Breast epithelium (tissue), 4 donors: Measurements from ENCODE around the gene COL4A4. TPM values are rescaled to one million over a fixed set of nuclear protein-coding genes. Genes with fewer than 3 reads are reported as not detected.

Experiments used
- DNase-seq, 2 donors: peaks; one replicate each; pipeline ENCODE4 v3.0.0-alpha.2; 2019; ENCODE audit warnings: low spot score in 2 of 2
- H3K27ac ChIP-seq, 2 donors: fragments of 200-600 bp; sonication (generic) in 1 of 2; one replicate each; pipeline ENCODE4 v1.5.1; 2016 to 2019; ENCODE audit warnings: mild to moderate bottlenecking in 1 of 2
- H3K27me3 ChIP-seq, 2 donors: fragments of 200-600 bp; sonication (generic) in 1 of 2; one replicate each; pipeline versions ENCODE4 v1.5.1 to v1.6.0; 2017 to 2019; ENCODE audit warnings: control low read depth in 1 of 2, mild to moderate bottlenecking in 1 of 2
- H3K36me3 ChIP-seq: fragments of 200-600 bp; one replicate; pipeline ENCODE4 v1.5.1; 2019
- H3K4me1 ChIP-seq, 2 donors: fragments of 200-600 bp; sonication (generic); one replicate each; pipeline ENCODE4 v1.5.1; 2016 to 2019; ENCODE audit warnings: control low read depth in 1 of 2
- H3K4me3 ChIP-seq, 3 donors: fragments of 200-600 bp; sonication (generic); 1 replicate in 2 of 3; 2 replicates in 1 of 3; pipeline ENCODE4 v1.5.1; 2016 to 2019; ENCODE audit warnings: mild to moderate bottlenecking in 3 of 3, moderate library complexity in 2 of 3
- H3K9me3 ChIP-seq, 2 donors: fragments of 200-600 bp; sonication (generic) in 1 of 2; one replicate each; pipeline ENCODE4 v1.5.1; 2016 to 2019; ENCODE audit warnings: control low read depth in 1 of 2
- CTCF ChIP-seq, 3 donors: fragments of 450-650 bp; IDR thresholded peaks; one replicate each; pipeline ENCODE4 v1.5.1; 2016 to 2017; ENCODE audit warnings: antibody characterized with exemption in 3 of 3, mild to moderate bottlenecking in 3 of 3, moderate library complexity in 3 of 3
- POLR2A ChIP-seq: fragments of 450-650 bp; IDR thresholded peaks from one replicate; pipeline ENCODE4 v1.6.1; 2016; ENCODE audit warnings: antibody characterized with exemption, mild to moderate bottlenecking, moderate library complexity
- POLR2AphosphoS5 ChIP-seq, 3 donors: sonication (generic); formaldehyde crosslinking; IDR thresholded peaks; one replicate each; pipeline ENCODE4 v1.6.1; 2017; ENCODE audit warnings: antibody characterized with exemption in 3 of 3
- intact Hi-C: fragments of 100-400 bp; cut with DNase I; formaldehyde crosslinking; loops from one replicate; pipeline ENCODE4 v1.15.1; 2023; ENCODE audit warnings: low total_unique reads
- total RNA-seq, 3 donors: library from RNA; depleted of rRNA; stranded (reverse); fragments of >200 nt; gene quantifications; one replicate each; pipeline ENCODE4 v1.1.0, GENCODE V29; 2016

Gene COL4A4
- total RNA-seq, 3 donors from 2014 or later, result 1.2 to 3.8 (median 1.6) TPM

- TF ChIP-seq POLR2A, result no peak
- TF ChIP-seq POLR2AphosphoS5 (IDR thresholded peaks at IDR 0.05), result no peak
- TF ChIP-seq CTCF (IDR thresholded peaks at IDR 0.05), result no peak
- Histone ChIP-seq H3K36me3 (no peaks in the 10 kb centered on the region), H3K9me3 (no peaks in the 10 kb centered on the region), H3K4me1 (no peaks in the 10 kb centered on the region), H3K27ac (no peak overlapping the region), H3K4me3 (no peak overlapping the region), H3K27me3 (no peaks in the 10 kb centered on the region)
- no peak for DNase-seq
- intact Hi-C loops, result no loop called here
Observed at GRCh38 chr2:226965376-226965775, 198.6 kb downstream of the COL4A4 start.

GRCh38 chr2:226963528-226963927, 200.5 kb downstream of the COL4A4 start:
- TF ChIP-seq POLR2AphosphoS5 (IDR thresholded peaks at IDR 0.05), result no peak
- no peak for TF ChIP-seq POLR2A
- TF ChIP-seq CTCF (IDR thresholded peaks at IDR 0.05), result no peak
- intact Hi-C loops, result no loop called here
- Histone ChIP-seq H3K36me3 (no peaks in the 10 kb centered on the region), H3K9me3 (no peaks in the 10 kb centered on the region), H3K27ac (no peak overlapping the region), H3K27me3 (no peaks in the 10 kb centered on the region), H3K4me1 (no peaks in the 10 kb centered on the region), H3K4me3 (no peak overlapping the region)
- no peak for DNase-seq

GRCh38 chr2:226962176-226962773, 201.7 kb downstream of the COL4A4 start:
- Histone ChIP-seq H3K27ac (no peak overlapping the region), H3K27me3 (no peaks in the 10 kb centered on the region), H3K4me1 (no peaks in the 10 kb centered on the region), H3K36me3 (no peaks in the 10 kb centered on the region), H3K9me3 (no peaks in the 10 kb centered on the region), H3K4me3 (no peak overlapping the region)
- DNase-seq, result no peak
- intact Hi-C loops, result no loop called here
- no peak for TF ChIP-seq POLR2A
- no peak for TF ChIP-seq CTCF (IDR thresholded peaks at IDR 0.05)
- TF ChIP-seq POLR2AphosphoS5 (IDR thresholded peaks at IDR 0.05), result no peak

GRCh38 chr2:226959418-226959817, 204.6 kb downstream of the COL4A4 start:
- TF ChIP-seq POLR2A (no peak), POLR2AphosphoS5 (IDR thresholded peaks at IDR 0.05) (no peak), CTCF (IDR thresholded peaks at IDR 0.05) (no peak)
- no peaks in the 10 kb centered on the region for H3K4me1 ChIP-seq
- no peak overlapping the region for H3K27ac ChIP-seq
- intact Hi-C loops, result no loop called here
- no peak for DNase-seq
- H3K36me3 ChIP-seq, result no peaks in the 10 kb centered on the region
- no peaks in the 10 kb centered on the region for H3K9me3 ChIP-seq
- H3K4me3 ChIP-seq, result no peak overlapping the region
- no peaks in the 10 kb centered on the region for H3K27me3 ChIP-seq

- Histone ChIP-seq H3K9me3 (no peaks in the 10 kb centered on the region), H3K4me1 (no peaks in the 10 kb centered on the region), H3K4me3 (no peak overlapping the region), H3K27ac (no peak overlapping the region), H3K27me3 (no peaks in the 10 kb centered on the region), H3K36me3 (no peaks in the 10 kb centered on the region)
- TF ChIP-seq CTCF (IDR thresholded peaks at IDR 0.05), result no peak
- TF ChIP-seq POLR2A, result no peak
- no peak for TF ChIP-seq POLR2AphosphoS5 (IDR thresholded peaks at IDR 0.05)
- DNase-seq, result no peak
- intact Hi-C loops, result no loop called here
Observed at GRCh38 chr2:226956659-226957058, 207.3 kb downstream of the COL4A4 start.
